HK-2 (cell line): ENCODE results near the gene B4GALT6.

ENCODE experiments used
- DNase-seq: peaks from one replicate; pipeline ENCODE4 v3.0.0-alpha.2; 2018; ENCODE audit not compliant: unreplicated experiment

B4GALT6 gene

GRCh38 chr18:31659576-31660177 lies 24.7 kb downstream of the B4GALT6 start:
- no peak for DNase-seq

- DNase-seq: no peak
Measured at GRCh38 chr18:31658670-31659575, 25.5 kb downstream of the B4GALT6 start.

GRCh38 chr18:31657823-31658669 lies 26.3 kb downstream of the B4GALT6 start:
- no peak for DNase-seq

- no peak for DNase-seq
Measured at GRCh38 chr18:31656754-31657153, 27.6 kb downstream of the B4GALT6 start.

- no peak for DNase-seq
Measured at GRCh38 chr18:31655354-31655753, 29.0 kb downstream of the B4GALT6 start.

- no peak for DNase-seq
Measured at GRCh38 chr18:31652877-31653276, 31.5 kb downstream of the B4GALT6 start.

- DNase-seq: no peak
Measured at GRCh38 chr18:31652357-31652756, 32.0 kb downstream of the B4GALT6 start.

GRCh38 chr18:31651369-31651768 lies 33.0 kb downstream of the B4GALT6 start:
- no peak for DNase-seq

- no peak for DNase-seq
Measured at GRCh38 chr18:31649978-31650719, 34.2 kb downstream of the B4GALT6 start.

- DNase-seq: no peak
Measured at GRCh38 chr18:31649449-31649848, 34.9 kb downstream of the B4GALT6 start.

- peak; percentile 10 for DNase-seq
Measured at GRCh38 chr18:31648966-31649429, 35.4 kb downstream of the B4GALT6 start.

GRCh38 chr18:31648458-31648857 lies 35.9 kb downstream of the B4GALT6 start:
- DNase-seq: no peak

- no peak for DNase-seq
Measured at GRCh38 chr18:31647127-31647753, 37.1 kb downstream of the B4GALT6 start.

- no peak for DNase-seq
Measured at GRCh38 chr18:31646332-31647126, 37.9 kb downstream of the B4GALT6 start.

- no peak for DNase-seq
Measured at GRCh38 chr18:31645411-31645810, 39.0 kb downstream of the B4GALT6 start.

GRCh38 chr18:31643003-31643402 lies 41.4 kb downstream of the B4GALT6 start:
- no peak for DNase-seq

GRCh38 chr18:31637445-31637844 lies 46.9 kb downstream of the B4GALT6 start:
- no peak for DNase-seq

GRCh38 chr18:31636387-31636786 lies 48.0 kb downstream of the B4GALT6 start:
- DNase-seq: no peak

- no peak for DNase-seq
Measured at GRCh38 chr18:31634331-31634713, 50.1 kb downstream of the B4GALT6 start.
